Caco-2 (cell line): ENCODE data around the gene SLC25A41. TPM values are rescaled to one million over a fixed set of nuclear protein-coding genes. Genes with fewer than 3 reads are reported as not detected.
A peak's percentile ranks its signal among the peaks of the same experiment; 100 is the strongest.

Experiments used
- BruUV-seq: library from RNA; stranded (reverse); fragments of 400-500 nt; replicated peaks from 2 replicates; lab custom pipeline; 2021; lab: Mats Ljungman, UMichigan
- CTCF ChIA-PET: fragments of 300-600 bp; sonication (Branson Sonifier 250); formaldehyde crosslinking; loops from one replicate; lab custom pipeline; 2022; ENCODE audit warnings: antibody characterized with exemption; lab: Charles Lee
- POLR2A ChIA-PET: fragments of 300-600 bp; sonication (Branson Sonifier 250); formaldehyde crosslinking; loops from one replicate; lab custom pipeline; 2022; ENCODE audit warnings: antibody characterized with exemption; lab: Charles Lee
- DNase-seq, 2 experiments: peaks; one replicate each; pipeline versions ENCODE4 v3.0.0 to v3.0.0-alpha.2; 2020 to 2022
- H3K27me3 ChIP-seq: replicated peaks from 2 replicates; pipeline ENCODE4 v1.6.0; 2011; ENCODE audit warnings: low read length; ENCODE audit not compliant: control insufficient read depth, insufficient read depth
- H3K36me3 ChIP-seq: 2 replicates; pipeline ENCODE4 v1.5.1; 2011; ENCODE audit warnings: low read length; ENCODE audit not compliant: control insufficient read depth, insufficient read depth
- H3K4me1 ChIP-seq: fragments of 250-450 bp; sonication (Bioruptor Pico); 2 replicates; pipeline ENCODE4 v1.5.1; 2020; ENCODE audit warnings: mild to moderate bottlenecking
- H3K4me3 ChIP-seq: 2 replicates; pipeline ENCODE4 v1.5.1; 2011; ENCODE audit warnings: low read depth, mild to moderate bottlenecking, control low read depth, low read length
- H3K9me3 ChIP-seq: fragments of 250-450 bp; sonication (Bioruptor Pico); 2 replicates; pipeline ENCODE4 v1.5.1; 2020; ENCODE audit warnings: mild to moderate bottlenecking, moderate library complexity
- H3K27ac Mint-ChIP-seq: one replicate; pipeline ENCODE4 v1.8.0; 2022; ENCODE audit warnings: mixed read lengths; ENCODE audit not compliant: unreplicated experiment
- H3K27me3 Mint-ChIP-seq: one replicate; pipeline ENCODE4 v1.8.0; 2022; ENCODE audit warnings: mixed read lengths; ENCODE audit not compliant: insufficient read depth, unreplicated experiment
- H3K36me3 Mint-ChIP-seq: one replicate; pipeline ENCODE4 v1.8.0; 2022; ENCODE audit warnings: mild to moderate bottlenecking, mixed read lengths; ENCODE audit not compliant: insufficient read depth, unreplicated experiment
- H3K4me1 Mint-ChIP-seq: one replicate; pipeline ENCODE4 v1.8.0; 2022; ENCODE audit warnings: low read depth, mixed read lengths; ENCODE audit not compliant: unreplicated experiment
- H3K4me3 Mint-ChIP-seq: one replicate; pipeline ENCODE4 v1.8.0; 2022; ENCODE audit warnings: mild to moderate bottlenecking, moderate library complexity, mixed read lengths; ENCODE audit not compliant: unreplicated experiment
- H3K9me3 Mint-ChIP-seq: one replicate; pipeline ENCODE4 v1.8.0; 2022; ENCODE audit warnings: mixed read lengths; ENCODE audit not compliant: unreplicated experiment
- CTCF ChIP-seq, 2 experiments: fragments of 200-600 bp in 1 of 2; IDR thresholded peaks; 1 replicate in 1 of 2; 2 replicates in 1 of 2; pipeline versions ENCODE4 v1.5.1 to v1.8.0; 2011 to 2022; ENCODE audit warnings: antibody characterized with exemption in 1 of 2, control low read depth in 1 of 2, inconsistent platforms in 1 of 2, low read depth in 1 of 2, low read length in 1 of 2, mild to moderate bottlenecking in 1 of 2, moderate library complexity in 1 of 2; ENCODE audit not compliant: insufficient read depth in 1 of 2, severe bottlenecking in 1 of 2, unreplicated experiment in 1 of 2
- intact Hi-C: fragments of 100-400 bp; cut with micrococcal nuclease; formaldehyde crosslinking; loops from one replicate; pipeline ENCODE4 v1.10.0; 2022; ENCODE audit not compliant: unreplicated experiment
- total RNA-seq: library from RNA; stranded (reverse); gene quantifications from 2 replicates; pipeline ENCODE4 v1.2.3, GENCODE V29; 2022

Gene SLC25A41
- total RNA-seq, 1 experiment from 2014 or later, result not detected

- Histone ChIP-seq H3K27me3 (no peaks in the 10 kb centered on the region), H3K4me3 (no peak overlapping the region), H3K4me1 (peaks cover 20% of the 10 kb centered on the region), H3K36me3 (no peaks in the 10 kb centered on the region), H3K9me3 (no peaks in the 10 kb centered on the region)
- no TSS peak for BruUV-seq
- H3K27ac Mint-ChIP-seq, result no peak overlapping the region
- H3K4me1 Mint-ChIP-seq, result peaks cover 6% of the 10 kb centered on the region
- peaks cover 30% of the 10 kb centered on the region for H3K36me3 Mint-ChIP-seq
- no peaks in the 10 kb centered on the region for H3K27me3 Mint-ChIP-seq
- ChIA-PET CTCF (interaction anchor here (0.6 kb wide), 2 partner anchors 147 to 153 kb away, joined by 3 read pairs; no protein-coding TSS in a partner anchor), POLR2A (no interaction called here)
- intact Hi-C loops, result loop anchor here (5.0 to 10.0 kb wide), 2 partner anchors 152 to 450 kb away; partner anchors contain the start of genes MLLT1 and RANBP3
- H3K9me3 Mint-ChIP-seq, result no peaks in the 10 kb centered on the region
- TF ChIP-seq CTCF (IDR thresholded peaks at IDR 0.05; ENCODE audit: insufficient read depth in 1 of 2, low read depth in 1 of 2, low read length in 1 of 2, severe bottlenecking in 1 of 2, unreplicated experiment in 1 of 2), result no peak
- no peak overlapping the region for H3K4me3 Mint-ChIP-seq
- DNase-seq, result no peak
Measured at GRCh38 chr19:6427131-6427530, 6.4 kb downstream of the SLC25A41 start.

- CTCF ChIA-PET, result interaction anchor here (0.5 to 2.0 kb wide), 10 partner anchors 10 to 300 kb away, joined by 3 to 6 read pairs (median 3); partner anchors contain the start of genes ALKBH7 and SLC25A23
- Mint-ChIP-seq H3K4me3 (peak overlapping the region; percentile 77), H3K27ac (peak overlapping the region; percentile 95), H3K27me3 (no peaks in the 10 kb centered on the region), H3K9me3 (no peaks in the 10 kb centered on the region), H3K4me1 (peaks cover 6% of the 10 kb centered on the region), H3K36me3 (peaks cover 40% of the 10 kb centered on the region)
- peak; percentile 53 to 68 for DNase-seq
- peak in 1 of 2 experiments; percentile 26 for TF ChIP-seq CTCF (IDR thresholded peaks at IDR 0.05; ENCODE audit: insufficient read depth in 1 of 2, low read depth in 1 of 2, low read length in 1 of 2, severe bottlenecking in 1 of 2, unreplicated experiment in 1 of 2)
- Histone ChIP-seq H3K4me3 (peak overlapping the region; percentile 23), H3K4me1 (peaks cover 20% of the 10 kb centered on the region), H3K36me3 (peaks cover 2% of the 10 kb centered on the region), H3K27me3 (no peaks in the 10 kb centered on the region), H3K9me3 (no peaks in the 10 kb centered on the region)
- TSS peak; percentile 96 for BruUV-seq
- POLR2A ChIA-PET, result interaction anchor here (0.6 to 2.0 kb wide), 6 partner anchors 24 to 300 kb away, joined by 3 to 27 read pairs (median 14); partner anchors contain the start of genes ALKBH7 and SLC25A23
- intact Hi-C loops, result loop anchor here (1.0 to 10.0 kb wide), 4 partner anchors 39 to 449 kb away; partner anchors contain the start of genes ALKBH7, CRB3, MLLT1 and RANBP3
Measured at GRCh38 chr19:6425732-6426620, 7.6 kb downstream of the SLC25A41 start.
